Germinal center (tissue), 1 donor: ENCODE data around the gene EEF2K.
"Not testable (repeated sequence)": the region's sequence is repeated elsewhere in the genome, so short reads cannot be mapped to it uniquely, and the experiment has no call there.

ENCODE experiments used
- DNase-seq: peaks from one replicate; pipeline ENCODE4 v3.0.0; 2012; ENCODE audit warnings: mixed read lengths, low spot score

Gene EEF2K

DNA sequence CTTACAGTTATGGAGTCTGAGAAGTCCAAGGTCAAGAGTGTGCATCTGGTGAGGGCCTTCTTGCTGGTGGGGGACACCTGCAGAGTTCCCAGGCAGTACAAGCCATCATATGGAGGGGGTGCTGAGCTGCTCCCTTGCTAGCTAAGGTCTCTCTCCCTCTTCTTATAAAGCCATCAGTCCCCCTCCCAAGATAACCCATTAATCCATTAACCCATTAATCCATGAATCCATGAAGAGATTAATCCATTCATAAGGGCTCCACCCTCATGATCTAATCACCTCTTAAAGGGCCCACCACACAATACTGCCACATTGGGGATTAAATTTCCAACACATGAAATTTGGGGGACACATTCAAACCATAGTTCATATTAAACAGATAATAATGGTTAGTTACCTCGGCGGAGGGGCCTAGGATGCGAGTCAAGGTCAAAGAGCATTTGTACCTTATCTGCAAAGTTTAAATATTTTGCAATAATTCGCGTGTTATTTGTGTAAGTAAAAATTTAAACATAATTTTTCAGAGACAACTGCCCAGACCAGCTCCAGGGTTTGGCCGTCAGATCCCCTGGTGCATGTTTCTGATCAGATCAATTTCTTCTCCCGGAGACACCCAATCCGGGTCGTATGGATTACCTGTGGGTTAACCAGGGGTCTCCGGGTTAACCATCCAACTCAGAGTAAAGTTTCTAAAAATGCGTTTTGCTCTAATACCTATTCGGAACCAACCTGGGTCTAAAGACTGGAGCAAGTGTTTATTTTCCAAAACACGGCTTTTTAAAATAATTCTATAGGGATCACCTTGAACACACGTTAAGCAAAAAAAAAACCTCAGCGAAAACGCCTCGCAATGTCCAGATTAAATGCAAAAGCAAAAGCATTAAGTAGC, 90.4 kb downstream of the EEF2K start:
- DNase-seq = peak; percentile 16

- DNase-seq = peak; percentile 98
These were observed 91.2 kb downstream of the EEF2K start, which contains the start of gene POLR3E for GRCh38 chr16:22297114-22297870. Gene POLR3E (plus strand): TSS chr16:22297409. CDS start chr16:22302969, 5,560 bp downstream.

GRCh38 chr16:22297871-22298733, 92.0 kb downstream of the EEF2K start:
- peak; percentile 75 for DNase-seq

GRCh38 chr16:22299036-22299435, 93.0 kb downstream of the EEF2K start:
- no peak for DNase-seq

DNA sequence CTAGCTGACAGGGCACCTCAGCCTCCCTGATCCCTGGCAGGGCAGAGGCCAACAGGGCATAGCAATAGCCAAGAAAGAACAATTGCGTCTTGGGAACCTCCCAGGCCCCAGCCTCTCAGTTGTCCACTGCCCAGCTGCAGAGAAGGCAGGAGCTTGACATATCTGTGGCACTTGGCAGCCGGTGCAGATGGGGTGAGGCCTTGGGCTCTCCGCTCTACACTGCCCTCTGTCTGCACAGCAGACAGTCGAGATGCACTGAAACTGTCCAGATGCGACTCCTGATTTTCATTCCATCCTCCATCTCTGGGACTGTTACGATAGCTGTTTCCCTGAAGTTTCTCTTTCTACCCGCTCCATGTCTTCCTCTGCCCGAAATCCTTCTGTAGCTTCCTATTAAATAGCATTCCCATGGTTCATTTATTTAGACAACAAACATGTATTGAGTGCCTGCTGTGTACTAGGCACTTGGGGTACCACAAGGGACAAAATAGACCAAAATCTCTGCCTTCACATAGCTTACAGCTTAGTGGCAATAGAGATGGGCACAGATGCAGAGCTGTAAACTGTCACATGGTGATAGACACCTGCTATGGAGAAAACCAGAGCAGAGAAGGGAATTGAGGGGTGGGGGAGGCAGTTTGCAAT, 94.5 kb downstream of the EEF2K start:
- peak; percentile 52 for DNase-seq

DNA sequence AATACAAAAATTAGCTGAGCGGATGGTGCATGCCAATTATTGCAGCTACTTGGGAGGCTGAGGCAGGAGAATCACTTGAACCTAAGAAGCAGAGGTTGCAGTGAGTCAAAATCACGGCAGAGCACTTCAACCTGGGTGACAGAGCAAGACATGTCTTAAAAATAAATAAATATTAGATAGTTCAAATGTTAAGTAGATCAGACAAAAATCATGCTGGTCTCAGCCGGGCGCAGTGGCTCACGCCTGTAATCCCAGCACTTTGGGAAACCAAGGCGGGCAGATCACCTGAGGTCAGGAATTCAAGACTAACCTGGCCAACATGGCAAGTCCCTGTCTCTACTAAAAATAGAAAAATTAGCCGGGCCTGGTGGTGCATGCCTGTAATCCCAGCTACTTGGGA, 95.3 kb downstream of the EEF2K start:
- DNase-seq = not testable (repeated sequence)

DNA sequence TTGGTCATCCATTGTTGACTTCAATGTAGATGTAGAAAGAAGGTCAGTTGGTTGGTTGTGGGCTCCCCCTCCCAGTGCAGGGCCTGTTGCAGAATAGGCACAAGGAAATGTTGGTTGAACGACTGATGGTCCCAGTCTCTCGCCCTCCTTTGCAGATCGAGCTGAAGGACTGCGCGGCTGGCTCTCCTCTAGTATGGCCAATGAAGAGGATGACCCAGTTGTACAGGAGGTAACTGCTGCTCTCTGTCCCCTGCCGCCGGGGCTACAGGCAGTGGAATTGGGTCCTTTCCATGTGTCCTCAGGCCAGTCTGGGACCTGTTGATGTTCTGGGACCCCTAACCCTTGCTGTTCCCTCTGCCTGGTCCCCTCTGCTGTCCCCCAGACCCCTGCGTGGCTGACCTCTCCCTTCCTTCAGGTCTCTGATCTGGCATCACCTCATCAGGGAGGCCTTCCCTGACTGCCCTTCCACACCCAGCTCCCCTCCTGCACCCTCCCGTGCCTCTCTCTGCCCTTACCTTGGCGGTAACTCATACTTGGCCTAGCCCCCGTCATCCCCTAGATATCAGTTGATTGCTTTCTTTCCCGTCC, 96.8 kb downstream of the EEF2K start:
- no peak for DNase-seq

GRCh38 chr16:22304411-22304810, 98.3 kb downstream of the EEF2K start:
- DNase-seq = no peak

GRCh38 chr16:22306788-22307187, 100.7 kb downstream of the EEF2K start:
- no peak for DNase-seq

DNA sequence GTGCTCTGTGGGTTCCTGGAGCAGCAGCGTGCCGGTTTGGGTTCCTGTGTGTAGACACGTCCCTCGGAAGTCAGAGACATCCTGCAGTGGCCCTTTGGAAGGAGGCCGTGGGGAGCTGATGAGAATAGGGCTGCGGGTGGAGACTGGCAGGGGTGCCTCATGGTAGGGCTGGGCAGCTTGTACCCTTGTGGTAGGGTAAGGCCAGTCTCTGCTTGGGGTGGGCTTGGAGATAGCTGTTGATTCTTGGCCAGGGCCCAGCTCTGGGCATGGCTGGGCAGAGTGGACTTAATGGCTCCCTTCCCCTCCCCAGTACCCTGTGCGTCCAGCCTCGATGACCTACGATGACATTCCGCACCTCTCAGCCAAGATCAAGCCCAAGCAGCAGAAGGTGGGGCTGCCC, 101.8 kb downstream of the EEF2K start:
- DNase-seq = no peak

DNA sequence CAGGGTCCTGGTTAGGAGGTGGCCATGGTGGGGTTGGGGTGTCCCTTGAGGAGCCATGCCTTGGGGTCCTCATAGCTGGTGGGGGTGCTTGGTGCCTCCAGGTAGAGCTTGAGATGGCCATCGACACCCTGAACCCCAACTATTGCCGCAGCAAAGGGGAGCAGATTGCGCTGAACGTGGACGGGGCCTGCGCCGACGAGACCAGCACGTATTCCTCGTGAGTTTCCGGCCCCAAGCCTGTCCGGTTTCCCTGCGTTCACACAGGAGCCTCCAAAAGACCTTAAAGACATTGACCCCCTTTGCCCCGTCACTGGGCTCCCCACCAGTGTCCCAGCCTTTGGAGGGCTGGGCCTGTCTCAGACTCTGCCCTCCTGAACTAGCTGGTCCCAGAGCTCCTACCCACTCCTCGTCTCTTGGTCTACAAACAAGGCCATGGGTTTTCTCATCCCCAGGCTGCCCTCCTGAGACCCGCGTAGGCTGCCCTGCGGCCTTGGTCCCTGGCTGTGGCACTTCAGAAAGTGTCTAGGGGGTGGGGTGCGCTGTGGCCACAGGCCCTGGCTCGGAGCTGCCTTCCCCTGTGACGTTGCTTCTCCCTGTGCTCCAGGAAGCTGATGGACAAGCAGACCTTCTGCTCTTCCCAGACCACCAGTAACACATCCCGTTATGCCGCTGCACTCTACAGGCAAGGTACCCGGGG, 102.9 kb downstream of the EEF2K start:
- no peak for DNase-seq

GRCh38 chr16:22311520-22311919, 105.4 kb downstream of the EEF2K start:
- DNase-seq = no peak

- DNase-seq = no peak
These were observed 107.1 kb downstream of the EEF2K start for GRCh38 chr16:22312897-22313781.

DNA sequence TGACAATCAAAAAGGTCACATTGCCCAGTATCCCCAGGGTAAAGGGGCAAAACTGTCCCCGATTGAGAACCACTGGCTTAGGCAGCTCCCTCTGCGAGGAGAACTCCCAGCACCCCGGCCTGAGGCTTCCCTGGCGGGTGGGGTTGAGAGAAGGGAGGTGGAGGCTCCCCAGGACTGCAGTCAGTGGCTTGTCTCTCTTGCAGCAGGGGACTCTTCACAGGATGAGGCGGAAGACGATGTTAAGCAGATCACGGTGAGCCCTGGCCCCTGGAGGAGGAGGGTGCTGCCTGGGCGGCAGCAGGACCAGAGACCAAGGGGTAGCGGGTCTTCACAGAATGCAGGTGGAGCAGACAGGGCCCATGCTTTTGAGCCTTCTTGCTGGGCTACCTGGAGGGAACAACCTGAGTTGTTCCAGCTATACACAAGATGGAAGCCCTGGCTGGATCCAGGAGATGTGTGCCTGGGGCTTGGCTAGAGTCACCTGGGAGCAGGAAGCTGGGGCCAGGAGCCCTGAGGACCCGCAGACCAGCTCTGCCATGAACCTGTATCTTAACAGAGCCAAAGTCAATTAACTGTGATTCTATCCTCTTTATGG, 107.9 kb downstream of the EEF2K start:
- DNase-seq = no peak

DNA sequence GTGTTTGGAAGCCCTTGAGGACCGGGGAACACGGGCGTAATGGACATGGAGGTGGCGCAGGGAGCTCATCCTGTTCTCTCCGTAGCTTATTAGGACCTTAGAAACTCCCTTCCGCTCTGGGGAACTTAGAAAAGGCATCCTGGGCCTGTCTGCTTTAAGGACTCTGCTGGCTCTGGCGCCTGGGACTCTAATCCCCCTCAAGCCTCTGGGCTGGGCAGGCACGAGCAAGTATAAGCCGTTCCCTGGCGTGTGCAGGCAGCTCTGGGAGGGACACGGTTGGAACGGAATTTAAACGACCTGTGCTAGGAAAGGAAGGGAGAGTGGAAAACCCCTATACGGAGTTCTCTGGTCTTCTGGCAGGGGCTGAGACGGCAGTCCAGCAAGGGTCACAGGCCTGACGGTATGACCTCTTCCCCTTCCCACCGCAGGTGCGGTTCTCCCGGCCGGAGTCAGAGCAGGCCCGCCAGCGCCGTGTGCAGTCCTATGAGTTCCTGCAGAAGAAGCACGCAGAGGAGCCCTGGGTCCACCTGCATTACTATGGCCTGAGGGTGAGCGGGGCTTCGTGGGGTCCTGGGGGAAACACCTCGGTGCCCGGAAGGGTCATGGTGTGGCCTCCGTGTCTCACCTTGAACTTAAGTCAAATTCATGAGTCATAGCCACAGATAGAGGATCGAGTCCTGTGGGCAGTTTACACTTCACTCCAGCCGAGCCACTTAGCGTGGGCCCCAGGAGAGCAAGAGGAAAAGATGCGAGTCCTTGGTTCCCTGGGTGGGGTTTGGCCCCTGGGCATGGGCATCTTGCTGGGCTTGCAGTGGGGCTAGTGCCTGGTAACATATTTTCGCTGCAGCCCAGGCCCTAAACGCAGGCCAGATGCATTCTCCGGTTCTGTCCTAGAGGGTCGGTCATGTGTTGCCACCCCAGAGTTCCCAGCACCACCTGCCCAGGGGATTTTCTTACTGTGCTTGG, 108.9 kb downstream of the EEF2K start:
- no peak for DNase-seq

DNA sequence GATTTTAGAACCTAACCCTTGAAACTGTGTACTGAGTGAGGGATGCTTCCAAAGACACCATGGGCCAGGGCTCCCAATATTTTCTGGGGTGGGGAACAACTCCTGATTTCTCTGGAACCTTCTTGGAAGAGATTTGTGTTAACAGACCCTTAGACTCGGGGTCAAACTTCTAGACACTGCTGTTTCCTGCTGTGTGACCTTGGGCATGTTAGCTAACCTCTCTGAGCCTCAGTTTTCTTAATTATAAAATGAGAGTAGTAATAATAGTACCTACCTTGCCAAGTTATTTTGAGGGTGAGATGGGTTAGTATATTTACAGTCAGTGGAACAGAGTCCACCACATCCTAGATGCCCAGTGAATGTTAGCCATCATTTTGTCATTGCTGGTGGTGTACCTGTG, 109.9 kb downstream of the EEF2K start:
- DNase-seq = no peak

DNA sequence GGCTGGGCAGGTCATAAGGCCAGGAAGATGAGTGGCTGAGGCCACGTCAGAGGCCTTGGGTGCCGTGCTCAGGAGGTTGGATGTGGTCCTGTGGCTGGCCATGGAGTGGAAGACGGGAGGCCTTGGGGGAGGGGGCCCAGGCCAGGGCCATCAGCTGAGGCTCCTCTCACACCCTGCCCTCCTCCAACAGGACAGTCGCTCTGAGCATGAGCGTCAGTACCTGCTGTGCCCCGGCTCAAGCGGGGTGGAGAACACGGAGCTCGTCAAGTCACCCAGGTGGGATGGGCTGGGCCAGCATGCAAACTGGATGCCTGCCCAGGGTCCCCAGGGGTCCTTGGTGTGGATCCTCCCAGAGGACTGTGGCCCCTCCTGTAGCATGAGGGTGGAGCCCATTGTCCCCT, 110.3 kb downstream of the EEF2K start:
- no peak for DNase-seq

DNA sequence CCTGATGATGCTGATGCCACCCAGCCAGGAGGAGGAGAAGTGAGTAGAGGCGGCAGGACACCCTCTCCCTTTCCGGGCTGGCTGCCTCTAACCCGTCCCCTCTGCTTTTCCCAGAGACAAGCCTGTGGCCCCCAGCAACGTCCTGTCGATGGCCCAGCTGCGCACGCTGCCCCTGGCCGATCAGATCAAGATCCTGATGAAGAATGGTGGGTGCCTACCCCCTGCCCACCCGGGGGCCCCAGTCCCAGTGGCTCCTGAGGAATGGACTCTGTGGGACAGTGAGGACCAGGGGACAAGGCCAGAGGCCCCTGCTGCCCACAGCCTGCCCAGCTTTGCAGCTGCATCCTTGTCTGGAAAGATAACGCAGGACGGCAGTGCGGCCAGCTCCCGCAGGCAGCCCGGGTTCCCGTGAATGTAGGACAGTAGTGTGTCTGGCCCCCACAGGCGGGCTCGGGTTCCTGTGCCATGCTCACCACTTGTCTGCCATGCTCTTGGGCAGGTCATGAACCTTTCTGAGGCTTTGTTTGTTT, 111.0 kb downstream of the EEF2K start:
- DNase-seq = no peak
